Fibroblast of lung (primary cell): ENCODE measurements around the gene DNMT3A.

ENCODE experiments used
- EZH2 ChIP-seq: IDR thresholded peaks from 2 replicates; pipeline ENCODE4 v1.5.1; 2012; ENCODE audit warnings: low read length, control low read depth, mild to moderate bottlenecking; ENCODE audit errors: missing control alignments
- TF ChIP-seq, protein P1 (sequence below), 2 donors: IDR thresholded peaks in 1 of 2; conservative IDR thresholded peaks in 1 of 2; 1 replicate in 1 of 2; 2 replicates in 1 of 2; pipeline ENCODE4 v1.5.1; 2011 to 2012; ENCODE audit warnings: low read length in 2 of 2, control low read depth in 1 of 2, inconsistent platforms in 1 of 2, low read depth in 1 of 2, mild to moderate bottlenecking in 1 of 2

DNA sequence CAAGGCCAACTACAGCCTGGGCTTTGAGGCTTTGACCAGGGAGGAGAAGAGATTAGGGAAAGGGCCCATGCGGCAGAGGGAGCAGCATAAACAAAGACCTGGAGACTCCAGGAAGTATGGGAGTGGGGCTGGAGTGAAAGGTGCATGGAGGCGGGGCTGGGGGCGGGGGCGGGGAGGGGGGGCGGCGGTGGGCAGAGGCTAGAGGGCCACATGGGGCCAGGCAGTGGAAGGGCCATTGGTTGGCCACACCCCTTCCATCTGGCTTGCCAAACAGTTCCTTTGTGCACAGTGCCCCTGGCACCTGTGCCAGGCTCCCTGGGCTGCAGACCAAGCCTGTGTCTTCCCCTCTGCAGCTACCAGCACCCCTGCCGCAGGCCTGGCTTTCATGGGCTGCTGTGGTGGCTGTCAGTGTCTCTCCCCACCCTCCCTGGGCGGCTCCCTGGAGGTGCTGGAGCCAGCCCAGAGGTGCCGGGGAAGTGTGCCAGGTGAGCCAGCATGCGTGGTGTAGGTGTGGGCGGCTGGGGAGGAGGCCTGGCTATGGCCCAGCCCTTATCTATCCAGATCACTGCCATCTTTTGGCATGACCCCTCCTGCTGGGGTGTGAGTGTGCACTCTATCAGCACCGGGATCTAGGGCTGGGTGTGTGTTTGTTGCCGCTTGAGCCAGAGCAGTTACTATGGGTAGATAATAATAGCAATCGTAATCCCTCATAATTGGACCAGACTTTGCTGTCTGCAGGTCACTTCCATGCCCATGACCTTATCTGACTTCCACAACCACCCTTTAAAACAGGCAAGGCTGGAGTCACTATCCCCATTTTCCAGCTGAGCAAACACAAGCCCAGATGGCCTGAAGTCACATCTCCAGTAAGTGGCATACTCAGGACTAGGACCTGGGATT, 30.5 kb downstream of the DNMT3A start:
- TF ChIP-seq EZH2, result no peak
- TF ChIP-seq, protein P1, sequence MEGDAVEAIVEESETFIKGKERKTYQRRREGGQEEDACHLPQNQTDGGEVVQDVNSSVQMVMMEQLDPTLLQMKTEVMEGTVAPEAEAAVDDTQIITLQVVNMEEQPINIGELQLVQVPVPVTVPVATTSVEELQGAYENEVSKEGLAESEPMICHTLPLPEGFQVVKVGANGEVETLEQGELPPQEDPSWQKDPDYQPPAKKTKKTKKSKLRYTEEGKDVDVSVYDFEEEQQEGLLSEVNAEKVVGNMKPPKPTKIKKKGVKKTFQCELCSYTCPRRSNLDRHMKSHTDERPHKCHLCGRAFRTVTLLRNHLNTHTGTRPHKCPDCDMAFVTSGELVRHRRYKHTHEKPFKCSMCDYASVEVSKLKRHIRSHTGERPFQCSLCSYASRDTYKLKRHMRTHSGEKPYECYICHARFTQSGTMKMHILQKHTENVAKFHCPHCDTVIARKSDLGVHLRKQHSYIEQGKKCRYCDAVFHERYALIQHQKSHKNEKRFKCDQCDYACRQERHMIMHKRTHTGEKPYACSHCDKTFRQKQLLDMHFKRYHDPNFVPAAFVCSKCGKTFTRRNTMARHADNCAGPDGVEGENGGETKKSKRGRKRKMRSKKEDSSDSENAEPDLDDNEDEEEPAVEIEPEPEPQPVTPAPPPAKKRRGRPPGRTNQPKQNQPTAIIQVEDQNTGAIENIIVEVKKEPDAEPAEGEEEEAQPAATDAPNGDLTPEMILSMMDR (conservative IDR thresholded peaks at IDR 0.05 in 1 of 2, IDR thresholded peaks at IDR 0.05 in 1 of 2; ENCODE audit: low read depth in 1 of 2, low read length in 2 of 2), result no peak
